Activated CD4-positive, alpha-beta T cell treated with anti-CD3 and anti-CD28 coated beads, Interleukin-2, amount 50 U/mL, for 24 hours (primary cell): ENCODE results near the gene FGR.
A peak's percentile ranks its signal among the peaks of the same experiment; 100 is the strongest.

Source experiments
- DNase-seq, 2 donors: peaks; one replicate each; pipeline ENCODE4 v3.0.0-alpha.2; 2020; ENCODE audit warnings: low read depth in 1 of 2, low spot score in 1 of 2

FGR gene

DNA sequence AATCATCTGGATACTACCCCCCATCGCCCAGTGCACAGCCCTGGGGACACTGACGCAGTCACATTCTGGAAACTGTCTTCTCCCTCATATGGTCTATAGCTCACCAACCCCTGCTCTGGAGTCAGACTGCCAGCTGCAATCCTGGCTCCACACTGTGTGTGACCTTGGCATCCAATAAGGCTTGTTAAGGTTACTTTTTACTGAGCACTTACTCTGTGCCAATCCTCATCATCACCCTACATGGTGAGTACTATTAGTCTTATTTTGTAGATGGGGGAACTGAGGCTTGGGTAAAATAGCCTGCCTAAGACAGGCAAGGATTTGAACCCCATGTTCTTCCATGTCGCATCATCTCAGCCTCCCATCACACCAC, 65.9 kb downstream of the FGR start:
- no peak for DNase-seq

DNA sequence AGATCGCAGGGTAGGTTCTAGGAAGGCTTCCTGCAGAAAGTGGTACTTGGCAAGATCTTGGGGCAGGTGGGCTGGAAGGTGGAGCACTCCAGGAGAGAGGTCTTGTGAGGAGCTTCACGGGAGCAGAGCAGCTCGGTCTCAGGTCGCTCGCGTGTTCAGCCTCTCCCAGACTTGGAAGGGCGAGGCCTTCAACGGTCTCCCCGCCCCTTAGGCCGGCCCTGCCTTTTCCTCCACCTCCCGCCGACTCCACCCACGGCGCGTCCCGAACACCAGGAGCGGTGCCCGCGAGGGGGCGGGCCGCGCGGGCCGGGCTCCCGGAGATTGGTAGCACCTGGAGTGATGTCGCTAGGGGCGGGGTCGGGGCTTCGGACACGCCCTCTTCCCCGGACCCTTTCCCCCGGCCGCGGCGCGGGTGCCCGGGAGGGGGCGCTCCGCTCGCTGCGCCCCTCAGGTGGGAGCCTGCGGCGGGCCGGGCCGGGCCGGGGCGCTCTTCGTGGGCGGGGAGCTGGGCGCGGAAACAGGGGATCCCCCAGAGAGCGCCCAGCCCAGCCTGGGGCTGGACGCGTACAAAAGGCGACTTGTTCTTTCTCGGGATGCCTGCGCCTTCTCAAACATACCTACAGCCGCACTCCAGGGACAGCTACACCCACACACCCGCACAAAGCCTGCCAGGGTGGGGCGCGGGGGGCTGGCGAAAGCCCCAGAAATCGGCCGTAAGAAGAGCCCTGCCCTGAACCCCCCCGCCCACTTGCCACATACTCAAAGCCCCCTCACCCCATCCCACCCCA, 66.5 kb downstream of the FGR start:
- DNase-seq: peak; percentile 69 to 91

DNA sequence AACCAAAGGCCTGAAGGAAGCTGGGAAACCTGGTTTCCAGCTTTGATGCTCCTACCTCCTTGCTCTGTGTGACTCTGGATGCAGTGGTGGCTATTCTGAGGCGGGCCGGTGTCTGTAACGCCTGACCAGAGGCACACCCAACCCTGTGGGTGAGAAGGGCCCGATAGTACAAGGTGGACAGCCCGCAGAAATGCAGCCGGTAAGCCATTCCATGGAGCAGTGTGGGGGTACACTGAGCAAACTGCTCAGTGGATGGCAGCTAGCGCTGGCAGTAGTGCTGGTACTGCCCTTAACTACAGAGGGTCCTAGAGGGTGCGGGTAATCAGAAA, 67.0 kb downstream of the FGR start:
- DNase-seq: no peak

DNA sequence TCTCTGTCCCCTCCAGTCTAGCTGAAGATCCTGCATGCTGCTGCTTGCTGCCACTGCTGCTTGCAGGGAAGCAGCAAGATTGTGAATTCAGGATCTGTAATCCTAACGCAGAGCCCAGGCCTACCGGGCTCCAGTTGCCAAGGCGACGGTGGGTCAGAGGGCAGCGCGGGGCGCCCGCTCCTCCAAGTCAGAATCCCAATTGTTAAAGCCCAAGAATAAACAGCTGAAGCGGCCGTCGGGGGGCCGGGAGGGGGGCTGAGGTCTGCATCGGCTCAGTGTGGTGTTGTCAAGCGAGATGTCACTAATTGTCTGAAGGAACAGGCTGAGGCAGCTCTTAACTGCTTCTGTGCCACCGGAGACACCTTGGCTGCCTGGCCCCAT, 67.8 kb downstream of the FGR start:
- no peak for DNase-seq

DNA sequence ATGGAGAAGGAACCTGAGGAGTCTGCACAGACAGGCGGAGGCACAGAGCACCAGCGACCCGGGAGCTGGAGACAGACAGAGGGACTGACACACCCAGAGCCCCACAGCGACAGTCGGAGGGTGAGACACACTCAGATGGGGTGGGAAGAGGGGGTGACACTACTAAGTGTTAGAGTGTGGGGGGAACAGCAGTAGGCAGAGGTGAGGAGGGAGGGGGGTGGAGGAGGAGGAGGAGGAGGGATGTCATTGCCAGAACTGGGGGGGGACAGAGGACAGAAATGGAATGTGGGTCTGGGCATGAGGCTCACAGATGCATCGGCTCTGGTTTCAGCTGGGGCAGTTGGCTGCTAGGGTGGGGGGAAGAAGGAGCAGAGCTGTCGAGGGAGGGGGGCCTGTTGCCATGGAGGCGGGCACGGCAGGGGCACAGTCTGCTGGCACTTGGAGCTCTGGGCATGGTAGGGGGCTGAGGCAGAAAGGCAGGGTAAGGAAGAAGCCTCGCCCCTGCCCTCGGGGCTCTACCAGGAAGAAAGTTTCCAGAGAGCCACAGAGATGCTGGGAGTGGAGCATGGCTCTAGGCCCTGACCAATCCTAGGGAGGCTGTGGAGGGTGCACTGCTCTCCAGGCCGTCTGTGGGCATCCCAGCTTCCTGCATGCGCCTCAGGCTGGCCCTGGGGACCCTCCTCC, 68.4 kb downstream of the FGR start:
- no peak for DNase-seq

DNA sequence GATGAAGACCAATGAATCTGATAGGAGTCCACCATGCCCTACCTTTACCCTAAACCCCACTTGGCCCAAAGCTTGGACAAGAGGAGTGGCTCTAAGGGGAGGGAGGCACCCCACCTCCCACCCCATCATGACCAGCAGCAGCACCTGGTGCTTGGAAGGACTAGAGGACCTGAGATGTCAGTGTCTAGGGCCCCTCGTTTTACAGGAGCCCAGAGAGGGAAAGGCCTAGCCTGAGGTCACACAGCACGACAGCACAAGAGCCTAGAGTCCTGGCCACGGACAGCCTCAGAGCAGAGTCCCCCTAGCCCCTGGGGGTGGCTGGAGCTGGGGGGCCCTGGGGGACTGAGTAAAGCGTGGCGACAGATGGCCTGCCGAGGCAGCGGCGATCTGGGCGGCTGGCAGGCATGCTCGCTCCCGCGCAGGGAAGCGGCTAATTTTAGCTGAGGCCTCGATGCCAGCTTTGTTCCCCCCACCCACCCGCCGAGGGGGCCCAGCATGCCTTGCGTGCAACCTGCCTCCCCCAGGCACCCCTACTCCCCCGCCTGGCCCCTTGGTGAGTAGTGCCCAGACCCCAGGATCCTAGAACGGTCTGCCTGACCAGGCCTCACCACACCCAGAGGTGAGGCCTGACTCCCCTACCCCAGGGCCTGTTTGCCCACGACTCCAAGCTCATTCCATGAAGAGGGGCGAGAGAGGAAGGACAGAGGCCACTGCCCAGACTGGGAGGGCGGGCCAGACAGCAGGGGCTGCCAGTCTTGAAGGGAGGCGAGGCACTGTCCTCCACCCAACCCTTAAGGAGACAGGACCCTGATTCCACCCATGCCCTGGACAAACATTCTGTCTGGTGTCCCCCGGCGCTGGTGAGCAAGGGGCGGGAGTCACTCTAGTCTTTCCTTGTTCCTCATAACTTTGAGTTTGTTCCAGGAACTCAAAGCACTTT, 70.0 kb downstream of the FGR start:
- DNase-seq: no peak

DNA sequence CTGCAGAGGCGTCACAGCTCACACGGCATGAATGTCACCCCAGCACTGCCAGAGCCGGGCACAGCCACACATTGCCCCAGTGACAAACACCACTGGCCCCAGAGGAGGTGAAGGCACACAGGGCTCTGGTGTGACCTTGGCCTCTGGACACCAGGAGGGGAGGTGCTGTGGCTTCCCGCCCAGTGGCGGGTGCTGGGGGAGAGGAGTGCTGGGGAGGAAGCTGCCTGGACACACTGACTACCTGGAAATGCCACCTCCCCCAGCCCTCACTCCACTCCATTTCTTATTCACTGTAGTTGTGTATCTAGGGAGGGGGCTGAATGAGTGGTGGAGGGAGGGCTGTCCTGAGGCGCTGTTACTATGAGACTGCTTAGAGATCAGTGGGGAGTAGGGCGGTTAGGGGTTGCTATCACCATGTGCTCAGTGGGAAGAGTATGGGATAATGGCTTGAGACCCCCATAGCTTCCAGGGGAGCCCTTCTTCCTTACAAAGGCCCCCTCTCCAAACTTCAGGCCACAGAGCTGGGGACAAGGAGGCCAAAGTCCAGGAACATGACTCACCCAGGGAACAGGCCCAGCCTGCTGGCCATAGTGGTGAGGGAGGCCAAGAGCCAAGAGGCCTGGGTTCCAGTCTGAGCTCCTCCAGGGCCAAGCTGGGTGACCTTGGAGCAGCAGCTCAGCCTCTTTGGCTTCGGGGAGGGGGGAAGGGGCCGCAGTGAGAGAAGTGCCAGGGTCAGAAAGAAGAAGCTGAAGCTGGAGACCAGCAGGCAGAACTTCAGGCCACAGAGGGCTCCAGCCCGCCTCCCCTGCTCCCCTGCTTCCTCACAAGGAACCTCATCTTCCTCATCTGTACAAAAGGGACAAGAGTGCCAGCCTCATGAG, 71.2 kb downstream of the FGR start:
- no peak for DNase-seq

DNA sequence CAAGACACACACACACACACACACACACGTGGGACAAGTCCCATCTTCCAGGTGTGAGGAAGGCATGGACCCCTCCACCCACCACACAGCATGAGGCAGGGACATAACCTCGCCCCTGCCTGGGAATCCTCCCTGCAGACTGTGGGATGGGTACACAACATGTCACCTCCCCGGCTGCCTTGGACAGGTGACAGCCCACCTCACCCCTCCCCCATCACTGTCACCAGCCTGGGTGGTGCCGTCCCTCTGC, 71.7 kb downstream of the FGR start:
- DNase-seq: no peak

DNA sequence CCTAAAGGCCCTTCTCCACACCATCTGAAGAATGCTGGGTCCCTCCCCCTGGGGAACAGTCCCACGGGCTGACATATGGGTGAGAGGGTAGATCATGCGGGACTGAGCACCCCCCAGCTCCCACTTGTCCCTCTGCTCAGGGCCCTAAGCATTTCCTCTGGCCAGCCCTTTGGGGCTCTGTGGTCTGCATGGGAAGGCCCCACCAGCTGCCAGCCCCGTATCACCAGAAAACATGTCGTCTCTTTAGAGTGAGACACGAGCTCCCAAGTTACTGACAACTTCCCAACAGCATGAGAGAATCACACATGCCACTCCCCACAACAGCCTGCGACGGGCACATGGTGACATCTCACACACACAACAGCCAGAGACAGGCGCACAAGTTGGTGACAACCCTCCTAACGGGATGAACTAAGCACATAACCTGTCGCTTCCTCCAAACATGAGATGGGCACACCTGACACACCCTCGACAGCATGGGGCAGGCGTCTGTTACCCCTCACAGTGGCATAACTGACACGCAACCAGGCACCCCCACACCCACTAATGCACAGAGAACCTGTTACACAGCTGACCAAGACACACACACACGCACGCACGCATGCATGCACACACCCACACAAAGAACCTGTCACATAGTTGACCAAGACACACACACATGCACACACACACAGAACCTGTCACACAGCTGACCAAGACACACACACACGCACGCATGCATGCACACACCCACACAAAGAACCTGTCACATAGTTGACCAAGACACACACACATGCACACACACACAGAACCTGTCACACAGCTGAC, 72.2 kb downstream of the FGR start:
- DNase-seq: no peak
